K562 (cell line): ENCODE data around the gene CEP89. TPM values are rescaled to one million over a fixed set of nuclear protein-coding genes. Genes with fewer than 3 reads are reported as not detected.

Experiments used
- ATAC-seq: fragments of 200-7000 bp; cut with Tn5 transposase; 3 replicates; pipeline ENCODE4 v1.9.1; 2020; ENCODE audit warnings: moderate library complexity
- BruUV-seq: library from RNA; stranded (reverse); fragments of 400-500 nt; replicated peaks from 2 replicates; lab custom pipeline; 2021; lab: Mats Ljungman, UMichigan
- CTCF ChIA-PET: fragments of 300-600 bp; formaldehyde crosslinking; extraction: SDS; loops from one replicate; lab custom pipeline; 2021; ENCODE audit warnings: low intra/inter-chr PET ratio; lab: Yijun Ruan, JAX
- POLR2A ChIA-PET: fragments of 300-600, 350-650 bp; sonication (Branson Sonifier 250); formaldehyde crosslinking; extraction: SDS; loops from one replicate; lab custom pipeline; 2021; ENCODE audit warnings: antibody characterized with exemption, inconsistent platforms; lab: Yijun Ruan, JAX
- DNase-seq, 4 experiments: peaks; one replicate each; pipeline versions ENCODE4 v3.0.0 to v3.0.0-alpha.2; 2011 to 2018; ENCODE audit warnings: low spot score in 3 of 4, mixed read lengths in 3 of 4; ENCODE audit errors: extremely low read depth in 1 of 4
- FAIRE-seq: peaks from 2 replicates; lab custom pipeline; 2011; peaks lifted over from hg19 to GRCh38; lab: Jason Lieb, UNC
- H2AFZ ChIP-seq: 2 replicates; pipeline ENCODE4 v1.6.0; 2011; ENCODE audit warnings: low read depth, low read length, control low read depth, inconsistent platforms
- H3K27ac ChIP-seq: fragments of 200-600 bp; 3 replicates; pipeline ENCODE4 v1.8.0; 2011; ENCODE audit warnings: low read depth, mild to moderate bottlenecking, control low read depth, inconsistent platforms, low read length, moderate library complexity, mixed read lengths; ENCODE audit errors: extremely low read depth
- H3K27me3 ChIP-seq, 2 experiments: fragments of 300-600 bp in 1 of 2; 2 replicates in 1 of 2; 3 replicates in 1 of 2; pipeline versions ENCODE4 v1.6.0 to v1.8.0; 2011; ENCODE audit warnings: inconsistent platforms in 2 of 2, low read length in 2 of 2, mild to moderate bottlenecking in 1 of 2, mixed read lengths in 1 of 2, moderate library complexity in 1 of 2; ENCODE audit not compliant: control insufficient read depth in 2 of 2, insufficient read depth in 2 of 2
- H3K36me3 ChIP-seq: fragments of 300-600 bp; 3 replicates; pipeline ENCODE4 v1.8.0; 2011; ENCODE audit warnings: mild to moderate bottlenecking, low read length, inconsistent platforms; ENCODE audit not compliant: control insufficient read depth, insufficient read depth
- H3K4me1 ChIP-seq, 2 experiments: fragments of 200-600 bp in 1 of 2; replicated peaks in 1 of 2; 2 replicates in 1 of 2; 3 replicates in 1 of 2; pipeline versions ENCODE4 v1.5.1 to v1.8.0; 2011; ENCODE audit warnings: inconsistent platforms in 2 of 2, low read length in 2 of 2, mild to moderate bottlenecking in 1 of 2, mixed read lengths in 1 of 2, moderate library complexity in 1 of 2; ENCODE audit not compliant: control insufficient read depth in 2 of 2, insufficient read depth in 2 of 2
- H3K4me2 ChIP-seq: 2 replicates; pipeline ENCODE4 v1.6.1; 2011; ENCODE audit warnings: low read length, control low read depth, inconsistent platforms, mixed read lengths; ENCODE audit not compliant: insufficient read depth
- H3K4me3 ChIP-seq: fragments of 200-600 bp; sonication (generic), shearing (Covaris generic); 2 replicates; pipeline ENCODE4 v1.5.1; 2016; ENCODE audit warnings: control low read depth, inconsistent platforms
- H3K79me2 ChIP-seq: fragments of 200-600 bp; 3 replicates; pipeline ENCODE4 v1.8.0; 2011; ENCODE audit warnings: low read length, inconsistent platforms; ENCODE audit not compliant: control insufficient read depth, insufficient read depth
- H3K9ac ChIP-seq, 2 experiments: 2 replicates each; pipeline versions ENCODE4 v1.6.0 to v1.6.1; 2011; ENCODE audit warnings: low read depth in 2 of 2, low read length in 2 of 2, control low read depth in 1 of 2, inconsistent platforms in 1 of 2, mild to moderate bottlenecking in 1 of 2, mixed read lengths in 1 of 2; ENCODE audit not compliant: insufficient read depth in 1 of 2
- H3K9me1 ChIP-seq: one replicate; pipeline ENCODE4 v1.6.0; 2011; ENCODE audit warnings: inconsistent platforms, mild to moderate bottlenecking, low read length, moderate library complexity; ENCODE audit not compliant: control insufficient read depth, insufficient read depth
- H3K9me3 ChIP-seq: replicated peaks from 2 replicates; pipeline ENCODE4 v1.5.1; 2011; ENCODE audit warnings: low read depth, low read length, inconsistent platforms; ENCODE audit not compliant: control insufficient read depth, insufficient read depth
- H4K20me1 ChIP-seq: replicated peaks from 2 replicates; pipeline ENCODE4 v1.6.1; 2011; ENCODE audit warnings: low read length, inconsistent platforms, mixed read lengths; ENCODE audit not compliant: control insufficient read depth, insufficient read depth
- ADNP ChIP-seq: fragments of 200-800 bp; sonication (Bioruptor generic); IDR thresholded peaks from 2 replicates; pipeline ENCODE4 v1.6.1; 2016; ENCODE audit warnings: missing genetic modification characterization, missing compliant biosample characterization
- BCOR ChIP-seq: fragments of 450-650 bp; IDR thresholded peaks from 2 replicates; pipeline ENCODE4 v1.6.1; 2016
- BDP1 ChIP-seq: IDR thresholded peaks from 3 replicates; pipeline ENCODE4 v1.6.1; 2011; ENCODE audit not compliant: insufficient read length, insufficient read depth
- KDM1A ChIP-seq, 2 experiments: fragments of 450-650 bp; IDR thresholded peaks; 2 replicates each; pipeline ENCODE4 v1.6.1; 2016; ENCODE audit warnings: mild to moderate bottlenecking in 2 of 2
- MAFK ChIP-seq: IDR thresholded peaks from 2 replicates; pipeline ENCODE4 v1.6.1; 2011; ENCODE audit warnings: low read length, improper control_type of control experiment
- NFIC ChIP-seq: fragments of 450-650 bp; IDR thresholded peaks from 2 replicates; pipeline ENCODE4 v1.6.1; 2017; ENCODE audit warnings: mild to moderate bottlenecking, inconsistent platforms
- RBM25 ChIP-seq: fragments of 200-400 bp; formaldehyde crosslinking; IDR thresholded peaks from 2 replicates; pipeline ENCODE4 v1.6.1; 2018; ENCODE audit warnings: low read length, low read depth, moderate library complexity; ENCODE audit not compliant: severe bottlenecking
- RCOR1 ChIP-seq, 2 experiments: IDR thresholded peaks; 2 replicates each; pipeline ENCODE4 v1.6.1; 2012; ENCODE audit warnings: low read depth in 2 of 2, low read length in 2 of 2, borderline replicate concordance in 1 of 2, improper control_type of control experiment in 1 of 2
- ZNF395 ChIP-seq: fragments of 200-800 bp; sonication (Bioruptor generic); IDR thresholded peaks from 2 replicates; pipeline ENCODE4 v1.6.1; 2017; ENCODE audit warnings: missing genetic modification characterization, missing compliant biosample characterization
- ZNF551 ChIP-seq: fragments of 250-450 bp; sonication (Bioruptor Pico); IDR thresholded peaks from 2 replicates; pipeline ENCODE4 v1.5.0; 2021; ENCODE audit warnings: mild to moderate bottlenecking, moderate library complexity
- ZNF695 ChIP-seq: fragments of 450-650 bp; formaldehyde crosslinking; IDR thresholded peaks from 2 replicates; pipeline ENCODE4 v1.4.0; 2020; ENCODE audit warnings: mild to moderate bottlenecking, moderate library complexity
- whole genome bisulfite sequencing: fragments of 100-300 bp; shearing (Covaris generic); methylation state at CpG from one replicate; pipeline ENCODE4 v1.1.6; 2016; ENCODE audit warnings: low coverage, mixed read lengths; ENCODE audit not compliant: insufficient coverage; ENCODE audit errors: missing lambda C conversion rate; 5-methylcytosine and 5-hydroxymethylcytosine counted together
- in situ Hi-C: fragments of 300-500 bp; cut with MboI; formaldehyde crosslinking; loops from 4 replicates; pipeline ENCODE4 v1.15.0; 2018; ENCODE audit warnings: inconsistent platforms, mixed read lengths
- intact Hi-C: fragments of 100-400 bp; cut with micrococcal nuclease; formaldehyde crosslinking; loops from 2 replicates; pipeline ENCODE4 v1.14.2; 2022
- polyA plus RNA-seq, 8 experiments: library from polyadenylated mRNA; depleted of rRNA in 4 of 8; stranded (reverse) in 5 of 8; unstranded in 3 of 8; fragments of >200 nt; fragmentation: Nextera tagmentation in 2 of 8; fragmentation: Illumina TruSeq in 1 of 8; extraction: Ambion mirVana in 2 of 8; extraction: Trizol in 1 of 8; gene quantifications; 2 replicates each; pipeline versions ENCODE4 v1.2.1 to v1.2.3, GENCODE V29; 2011 to 2014; ENCODE audit warnings: inconsistent platforms in 1 of 8, missing spikeins in 1 of 8
- total RNA-seq, 7 experiments: library from RNA; depleted of rRNA in 6 of 7; stranded (reverse); fragments of >200 nt in 6 of 7; fragmentation: Illumina TruSeq in 2 of 7; extraction: Trizol in 2 of 7; gene quantifications; 2 replicates each; pipeline versions ENCODE4 v1.2.1 to v1.2.3, GENCODE V29; 2011 to 2021; ENCODE audit warnings: low replicate concordance in 1 of 7

The CEP89 gene
- total and polyA plus RNA-seq, 9 of the 15 experiments (the other 6 are each of a cell fraction or from before 2014, with no cell fraction given) = 5.5 to 15.0 (median 7.2) TPM

- TF ChIP-seq RCOR1 (IDR thresholded peaks at IDR 0.05; ENCODE audit: borderline replicate concordance in 1 of 2, low read depth in 2 of 2, low read length in 2 of 2) (peak in 1 of 2 experiments; percentile 76; a peak in 2 of 4 replicates), ADNP (tag) (peak; percentile 59; the same call in 1 of the 2 replicates), NFIC (no peak), KDM1A (IDR thresholded peaks at IDR 0.05) (peak in 1 of 2 experiments; percentile 50; a peak in 2 of 4 replicates), ZNF395 (CRISPR knock-in tag) (no peak), BCOR (peak; percentile 50; the same call in 1 of the 2 replicates), RBM25 (peak; percentile 82), ZNF551 (CRISPR knock-in tag) (no peak), BDP1 (no peak), MAFK (no peak), ZNF695 (CRISPR knock-in tag) (no peak)
- POLR2A ChIA-PET = no interaction called here
- Histone ChIP-seq H3K27me3 (no peaks in the 10 kb centered on the region), H3K9me1 (no peaks in the 10 kb centered on the region), H3K79me2 (no peaks in the 10 kb centered on the region), H3K27ac (no peak overlapping the region), H2AFZ (no peak overlapping the region), H3K4me2 (no peak overlapping the region), H3K9ac (no peak overlapping the region), H3K4me1 (peaks cover 2 to 3% of the 10 kb centered on the region in 2 experiments; a peak in 4 of 5 replicates), H3K9me3 (no peaks in the 10 kb centered on the region), H3K36me3 (0 out of 3 replicates have a peak, but pooled peaks cover 3% of the 10 kb centered on the region), H4K20me1 (no peaks in the 10 kb centered on the region; the same call in 1 of the 2 replicates), H3K4me3 (no peak overlapping the region)
- FAIRE-seq (no peak), ATAC-seq (no peak), DNase-seq (no peak)
- intact Hi-C loops (no loop called here), in situ Hi-C loops (no loop called here)
- BruUV-seq = no TSS peak
- 61% methylated on average over 4 of the region's 4 CpGs for WGBS
- CTCF ChIA-PET = no interaction called here
Observed at GRCh38 chr19:33000910-33001309, 29.2 kb upstream of the CEP89 start.
